ENCODE measurements around the gene ZBED1.
A peak's percentile ranks its signal among the peaks of the same experiment; 100 is the strongest.
"Not testable (repeated sequence)": the region's sequence is repeated elsewhere in the genome, so short reads cannot be mapped to it uniquely, and the experiment has no call there.

The ZBED1 gene

DNA sequence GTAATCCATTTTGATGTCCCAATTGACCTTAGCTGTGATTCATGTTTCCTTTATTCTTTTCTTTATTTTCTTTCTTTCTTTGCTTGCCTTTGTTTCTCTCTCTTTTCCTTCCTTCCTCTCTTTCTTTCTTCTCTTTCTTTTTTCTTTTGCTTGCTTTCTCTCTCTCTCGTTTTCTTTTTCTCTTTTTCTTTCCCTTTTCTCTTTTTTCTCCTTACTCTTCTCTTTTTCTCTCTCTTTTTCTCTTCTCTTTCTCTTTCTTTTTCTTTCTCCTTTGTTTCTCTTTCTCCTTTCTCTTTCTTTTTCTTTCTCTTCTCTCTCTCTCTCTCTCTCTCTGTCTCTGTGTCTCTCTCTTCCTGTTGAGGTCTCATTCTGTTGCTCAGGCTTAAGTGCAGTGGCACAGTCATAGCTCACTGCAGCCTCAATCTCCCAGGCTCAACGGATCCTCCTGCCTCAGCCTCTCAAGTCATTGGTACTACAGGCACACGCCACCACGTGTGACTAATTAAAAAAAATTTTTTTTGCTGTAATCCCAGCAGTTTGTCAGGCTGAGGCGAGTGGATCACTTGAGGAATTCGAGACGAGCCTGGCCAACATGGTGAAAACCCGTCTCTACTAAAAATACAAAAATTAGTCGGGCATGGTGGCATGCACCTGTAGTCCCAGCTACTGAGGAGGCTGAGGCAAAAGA lies 8.0 kb upstream of the ZBED1 start:
- no peak overlapping the region for H3K4me3 Mint-ChIP-seq
- H3K27ac Mint-ChIP-seq, result no peak overlapping the region
- DNase-seq (ENCODE audit: low spot score), result no peak
- no peaks in the 10 kb centered on the region for H3K36me3 Mint-ChIP-seq (ENCODE audit: low read depth)
- peaks cover 3% of the 10 kb centered on the region for H3K27me3 Mint-ChIP-seq (ENCODE audit: low read depth)
- H3K4me1 Mint-ChIP-seq (ENCODE audit: low read depth), result peaks cover 2% of the 10 kb centered on the region
- H3K9me3 Mint-ChIP-seq, result no peaks in the 10 kb centered on the region

DNA sequence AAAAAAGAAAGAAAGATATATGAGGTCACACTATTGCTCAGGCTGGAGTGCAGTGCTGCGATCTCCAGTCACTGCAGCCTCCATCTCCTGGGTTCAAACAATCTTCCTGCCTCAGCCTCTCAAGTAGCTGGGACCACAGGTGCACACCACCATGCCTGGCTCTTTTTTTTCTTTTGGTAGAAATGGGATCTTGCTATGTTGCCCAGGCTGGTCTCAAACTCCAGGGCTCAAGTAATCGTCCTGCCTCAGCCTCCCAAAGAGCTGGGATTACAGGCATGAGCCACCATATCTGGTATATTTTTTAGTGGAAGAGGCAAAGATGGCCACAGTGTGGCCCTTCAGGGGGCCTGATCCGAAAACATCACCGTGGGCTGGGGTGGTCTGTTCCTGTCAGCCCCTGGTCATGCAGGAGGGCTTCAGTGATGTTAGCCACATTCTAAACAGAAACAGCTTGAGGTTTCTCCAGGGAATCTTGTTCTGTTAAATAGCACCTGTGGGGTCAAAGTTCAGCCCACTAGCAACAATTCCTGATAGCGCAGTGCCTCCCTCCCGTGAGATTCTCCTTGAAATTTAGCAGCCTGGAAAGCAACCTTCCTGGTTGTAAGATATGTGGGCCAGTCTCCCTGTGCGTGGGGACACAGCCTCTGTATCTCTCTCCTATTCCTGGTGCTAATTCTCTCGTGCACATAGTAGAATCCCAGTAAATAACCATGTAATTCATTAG lies 7.3 kb upstream of the ZBED1 start:
- H3K36me3 Mint-ChIP-seq (ENCODE audit: low read depth), result no peaks in the 10 kb centered on the region
- DNase-seq (ENCODE audit: low spot score), result no peak
- H3K4me3 Mint-ChIP-seq, result no peak overlapping the region
- H3K27me3 Mint-ChIP-seq (ENCODE audit: low read depth), result peaks cover 3% of the 10 kb centered on the region
- H3K27ac Mint-ChIP-seq, result no peak overlapping the region
- peaks cover 2% of the 10 kb centered on the region for H3K4me1 Mint-ChIP-seq (ENCODE audit: low read depth)
- H3K9me3 Mint-ChIP-seq, result no peaks in the 10 kb centered on the region

DNA sequence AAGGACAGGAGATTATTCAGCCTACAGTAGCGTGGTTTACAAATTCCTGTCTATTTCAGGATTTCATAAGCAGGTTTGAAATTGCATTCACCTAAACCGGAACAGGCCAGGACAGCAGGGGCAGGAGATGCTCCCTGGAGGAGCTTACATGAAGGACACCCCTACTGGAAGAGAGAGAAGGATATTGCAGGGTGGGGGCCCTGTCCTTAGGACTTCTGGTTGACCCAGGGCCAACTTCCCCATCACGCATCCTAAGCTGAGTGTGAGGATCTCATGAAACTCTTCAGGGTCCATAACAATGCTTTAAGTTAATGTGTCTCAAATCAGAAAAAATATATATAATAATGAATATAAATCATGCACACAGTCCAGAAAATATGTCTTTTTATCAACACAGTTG lies 6.4 kb upstream of the ZBED1 start:
- Mint-ChIP-seq H3K27me3 (ENCODE audit: low read depth) (peaks cover 3% of the 10 kb centered on the region), H3K4me3 (no peak overlapping the region), H3K9me3 (no peaks in the 10 kb centered on the region), H3K27ac (no peak overlapping the region), H3K4me1 (ENCODE audit: low read depth) (peaks cover 2% of the 10 kb centered on the region), H3K36me3 (ENCODE audit: low read depth) (no peaks in the 10 kb centered on the region)
- DNase-seq (ENCODE audit: low spot score), result no peak

DNA sequence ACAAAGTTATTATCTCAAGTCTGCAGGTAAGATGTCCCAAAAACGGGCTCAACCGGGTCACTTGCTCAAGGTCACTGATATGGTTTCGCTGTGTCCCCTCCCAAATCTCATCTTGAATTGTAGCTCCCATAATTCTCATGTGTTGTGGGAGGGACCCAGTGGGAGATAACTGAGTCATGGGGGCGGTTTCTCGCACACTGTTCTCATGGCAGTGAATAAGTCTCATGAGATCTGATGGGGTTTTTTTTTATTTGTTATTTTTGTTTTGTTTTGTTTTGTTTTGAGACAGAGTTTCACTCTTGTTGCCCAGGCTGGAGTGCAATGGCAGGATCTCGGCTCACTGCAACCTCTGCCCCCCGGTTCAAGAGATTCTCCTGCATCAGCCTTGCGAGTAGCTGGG lies 4.6 kb upstream of the ZBED1 start:
- H3K9me3 Mint-ChIP-seq; H3K27me3 Mint-ChIP-seq (ENCODE audit: low read depth); H3K4me1 Mint-ChIP-seq (ENCODE audit: low read depth); H3K27ac Mint-ChIP-seq; H3K4me3 Mint-ChIP-seq; DNase-seq (ENCODE audit: low spot score); H3K36me3 Mint-ChIP-seq (ENCODE audit: low read depth): not testable (repeated sequence)

DNA sequence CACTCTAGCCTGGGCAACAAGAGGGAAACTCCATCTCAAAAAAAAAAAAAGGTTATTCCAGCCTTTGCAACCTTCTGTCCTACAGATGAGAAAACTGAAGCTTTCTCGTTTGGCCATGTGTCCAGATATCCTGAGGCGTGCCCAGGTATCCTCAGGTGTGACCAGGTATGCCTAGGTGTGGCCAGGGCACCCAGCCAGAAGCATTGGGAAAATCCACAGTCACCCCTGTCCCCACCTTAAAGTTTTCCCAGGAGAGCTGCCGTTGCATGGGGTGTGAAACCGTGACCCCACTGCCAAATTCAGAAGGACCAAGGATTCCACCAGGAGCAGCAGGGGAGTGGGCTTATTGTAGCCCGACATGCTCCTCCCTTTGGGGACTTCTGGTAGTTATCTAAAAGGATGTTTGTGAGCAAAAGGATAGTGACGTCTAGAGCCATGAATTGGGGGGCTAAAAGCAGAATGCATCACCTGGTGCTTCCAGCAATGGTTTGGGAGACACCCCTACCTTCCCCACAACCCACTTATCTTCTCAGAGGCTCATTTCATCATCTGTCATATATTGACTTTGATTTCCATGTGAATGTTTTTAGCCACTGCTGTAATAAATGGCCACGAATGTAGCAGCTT lies 4.0 kb upstream of the ZBED1 start:
- no peak for DNase-seq (ENCODE audit: low spot score)
- Mint-ChIP-seq H3K4me1 (ENCODE audit: low read depth) (peaks cover 2% of the 10 kb centered on the region), H3K36me3 (ENCODE audit: low read depth) (no peaks in the 10 kb centered on the region), H3K9me3 (no peaks in the 10 kb centered on the region), H3K4me3 (no peak overlapping the region), H3K27ac (no peak overlapping the region), H3K27me3 (ENCODE audit: low read depth) (peaks cover 3% of the 10 kb centered on the region)

DNA sequence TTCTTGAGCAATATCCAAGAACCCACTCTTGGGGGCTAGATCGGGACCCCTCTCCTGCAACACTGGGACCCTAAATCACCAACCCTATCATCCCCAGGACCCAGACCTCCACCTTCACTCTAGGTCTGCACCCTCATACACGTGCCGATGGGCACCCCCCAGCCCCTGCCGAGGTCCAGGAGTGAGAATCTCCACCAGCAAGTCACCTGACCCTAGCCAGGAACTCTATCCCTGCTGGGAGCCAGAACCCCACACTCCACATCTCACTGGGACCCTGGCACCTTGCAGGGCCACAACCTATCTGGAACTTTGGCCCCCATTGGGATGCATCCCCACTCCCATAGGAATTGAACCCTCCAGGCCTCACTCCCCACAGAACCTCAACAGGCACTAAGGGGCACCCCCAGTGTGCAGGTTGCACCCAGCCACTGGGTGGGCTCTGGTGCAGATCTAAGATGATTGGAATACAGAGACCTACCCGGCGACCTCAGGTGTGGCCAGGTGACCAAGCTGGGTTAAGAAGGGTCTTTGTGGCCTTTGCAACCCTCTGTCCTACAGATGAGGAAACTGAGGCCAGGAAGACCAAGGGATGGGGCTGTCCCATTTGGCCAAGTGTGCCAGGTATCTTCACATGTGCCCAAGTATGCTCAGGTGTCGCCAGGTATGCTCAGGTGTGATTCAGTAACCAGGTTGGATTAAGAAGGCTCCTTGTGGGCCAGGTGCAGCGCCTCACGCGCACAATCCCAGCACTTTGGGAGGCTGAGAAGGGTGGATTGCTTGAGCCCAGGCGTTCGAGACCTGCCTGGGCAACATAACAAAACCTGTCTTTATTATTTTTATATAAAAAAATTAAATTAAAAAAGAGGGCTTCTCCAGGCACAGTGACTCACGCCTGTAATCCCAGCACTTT lies 3.1 kb upstream of the ZBED1 start:
- Mint-ChIP-seq H3K36me3 (ENCODE audit: low read depth) (peaks cover 3% of the 10 kb centered on the region), H3K4me1 (ENCODE audit: low read depth) (peaks cover 10% of the 10 kb centered on the region), H3K9me3 (no peaks in the 10 kb centered on the region), H3K27me3 (ENCODE audit: low read depth) (peaks cover 3% of the 10 kb centered on the region), H3K27ac (no peak overlapping the region), H3K4me3 (no peak overlapping the region)
- DNase-seq (ENCODE audit: low spot score), result no peak

DNA sequence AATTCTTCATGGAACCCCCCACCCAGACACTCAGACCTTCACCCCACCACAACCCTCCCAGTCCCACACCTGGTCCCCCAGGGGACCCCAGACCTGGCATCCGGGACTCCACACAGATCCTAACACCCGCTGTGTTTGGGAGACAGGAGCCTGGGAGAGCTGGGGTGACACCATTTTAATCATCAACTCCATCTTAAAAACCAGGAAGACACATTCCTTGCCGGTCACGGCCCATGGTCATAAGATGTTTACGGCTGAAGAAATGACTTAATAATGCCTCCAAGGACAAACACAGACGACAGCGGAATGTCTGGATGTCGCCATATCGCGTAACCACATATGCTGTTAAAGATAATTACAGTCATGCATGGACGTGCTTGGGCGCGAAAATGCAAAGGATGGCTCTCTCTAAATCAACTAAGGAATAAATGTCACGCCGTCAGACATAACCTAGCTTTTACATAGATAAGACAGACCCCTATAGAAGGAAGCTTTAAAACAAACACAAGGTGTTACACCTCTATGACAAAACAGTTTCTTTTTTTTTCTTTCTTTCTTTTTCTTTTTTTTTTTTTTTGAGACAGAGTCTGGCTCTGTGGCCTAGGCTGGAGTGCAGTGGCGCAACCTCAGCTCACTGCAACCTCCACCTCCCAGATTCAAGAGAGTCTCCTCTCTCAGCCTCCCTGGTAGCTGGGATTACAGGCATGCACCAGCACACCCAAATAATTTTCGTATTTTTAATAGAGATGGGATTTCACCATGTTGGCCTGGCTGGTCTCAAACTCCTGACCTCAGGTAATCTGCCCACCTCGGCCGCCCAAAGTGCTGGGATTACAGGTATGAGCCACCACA lies 2.1 kb upstream of the ZBED1 start:
- H3K27me3 Mint-ChIP-seq (ENCODE audit: low read depth), result no peaks in the 10 kb centered on the region
- peaks cover 14% of the 10 kb centered on the region for H3K4me1 Mint-ChIP-seq (ENCODE audit: low read depth)
- H3K27ac Mint-ChIP-seq, result peak overlapping the region; percentile 26
- H3K9me3 Mint-ChIP-seq, result no peaks in the 10 kb centered on the region
- H3K36me3 Mint-ChIP-seq (ENCODE audit: low read depth), result peaks cover 6% of the 10 kb centered on the region
- DNase-seq (ENCODE audit: low spot score), result no peak
- H3K4me3 Mint-ChIP-seq, result peak overlapping the region; percentile 7

DNA sequence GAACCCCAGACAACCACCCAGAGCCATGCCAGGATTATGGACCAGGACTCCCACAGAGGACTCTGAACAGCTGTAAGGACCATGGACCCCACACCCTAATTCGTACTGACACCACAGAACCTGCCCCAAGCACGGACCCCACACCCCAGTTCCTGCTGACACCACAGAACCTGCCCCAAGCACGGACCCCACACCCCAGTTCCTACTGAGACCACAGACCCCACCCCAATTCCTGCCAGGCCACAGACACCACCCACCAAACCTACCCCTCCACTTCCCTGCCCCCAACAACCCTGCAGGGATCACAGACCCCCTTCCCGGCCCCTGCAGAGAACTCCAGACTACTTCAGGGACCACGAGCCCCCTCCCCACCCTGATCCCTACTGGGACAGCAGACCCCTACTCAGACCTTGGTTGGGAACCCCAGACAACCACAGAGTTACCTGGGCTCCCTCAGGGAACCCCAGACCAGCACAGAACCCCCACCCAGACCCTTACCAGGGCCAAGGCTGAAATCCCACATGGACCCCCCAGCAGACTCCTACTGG lies 1.4 kb upstream of the ZBED1 start:
- Mint-ChIP-seq H3K27me3 (ENCODE audit: low read depth) (no peaks in the 10 kb centered on the region), H3K4me1 (ENCODE audit: low read depth) (peaks cover 21% of the 10 kb centered on the region), H3K36me3 (ENCODE audit: low read depth) (peaks cover 11% of the 10 kb centered on the region), H3K27ac (peak overlapping the region; percentile 85), H3K4me3 (peak overlapping the region; percentile 71), H3K9me3 (no peaks in the 10 kb centered on the region)
- no peak for DNase-seq (ENCODE audit: low spot score)

DNA sequence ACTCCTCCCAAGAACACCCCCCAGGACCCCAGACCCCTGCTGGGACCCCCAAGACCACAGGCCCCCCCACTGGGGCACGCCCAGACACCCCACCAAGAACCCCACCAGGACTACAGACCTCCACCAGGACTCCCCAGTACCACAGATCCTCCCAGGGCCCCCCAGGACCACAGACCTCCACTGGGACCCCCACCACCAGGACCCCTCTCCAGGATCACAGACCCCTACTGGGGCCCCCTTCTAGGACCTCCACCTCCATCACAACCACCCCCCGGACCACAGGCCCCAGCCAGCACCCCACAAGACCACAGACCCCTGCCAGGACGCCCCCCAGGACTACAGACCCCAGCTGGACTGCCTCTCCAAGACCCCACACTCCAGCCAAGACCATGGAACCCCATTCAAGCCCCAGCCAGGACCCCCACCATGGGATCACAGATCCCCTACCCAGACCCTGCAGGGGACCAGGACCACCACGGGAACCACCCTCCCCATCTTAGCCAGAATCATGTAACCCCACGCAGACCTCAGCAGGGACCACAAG lies 855 bp upstream of the ZBED1 start:
- H3K4me3 Mint-ChIP-seq, result peak overlapping the region; percentile 71
- no peaks in the 10 kb centered on the region for H3K27me3 Mint-ChIP-seq (ENCODE audit: low read depth)
- peak overlapping the region; percentile 85 for H3K27ac Mint-ChIP-seq
- peaks cover 11% of the 10 kb centered on the region for H3K36me3 Mint-ChIP-seq (ENCODE audit: low read depth)
- H3K4me1 Mint-ChIP-seq (ENCODE audit: low read depth), result peaks cover 21% of the 10 kb centered on the region
- no peaks in the 10 kb centered on the region for H3K9me3 Mint-ChIP-seq
- no peak for DNase-seq (ENCODE audit: low spot score)

DNA sequence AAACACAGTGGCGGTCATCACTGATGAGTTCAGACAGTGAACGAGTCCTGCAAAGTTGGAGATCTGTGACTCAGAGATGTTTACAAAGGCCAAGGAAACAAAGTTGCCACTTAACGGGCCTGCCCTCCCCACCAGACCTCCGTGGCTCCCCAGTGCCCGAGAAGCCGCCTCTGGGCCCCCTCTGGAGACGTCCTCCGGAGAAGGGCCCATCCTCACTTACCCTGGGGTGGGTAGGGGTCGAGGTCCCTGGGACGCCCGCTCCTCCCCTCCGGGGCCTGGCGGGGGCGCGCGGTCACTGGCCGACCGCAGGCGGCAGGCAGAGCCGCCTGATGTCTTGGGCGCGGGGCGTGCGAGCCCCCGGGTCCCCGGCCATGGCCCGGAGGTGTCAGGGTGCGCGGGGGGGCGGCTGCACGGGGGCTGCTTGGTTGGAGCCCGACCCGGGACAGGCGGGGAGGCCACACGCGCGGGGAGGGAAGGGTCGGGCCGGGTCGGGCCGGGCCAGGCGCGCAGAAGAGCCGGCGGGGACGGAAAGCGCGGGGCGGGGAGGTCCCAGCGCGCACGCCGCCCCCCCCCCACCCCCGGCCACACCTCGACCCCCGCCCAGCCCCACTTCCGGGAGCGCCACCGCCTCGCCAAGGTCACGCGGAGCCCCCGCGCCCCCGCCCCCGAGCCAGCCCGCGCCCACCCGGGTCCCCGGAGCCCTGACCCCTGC lies 529 bp downstream of the ZBED1 start:
- Mint-ChIP-seq H3K4me1 (ENCODE audit: low read depth) (peaks cover 21% of the 10 kb centered on the region), H3K27me3 (ENCODE audit: low read depth) (no peaks in the 10 kb centered on the region), H3K27ac (peak overlapping the region; percentile 69), H3K36me3 (ENCODE audit: low read depth) (peaks cover 13% of the 10 kb centered on the region), H3K4me3 (peak overlapping the region; percentile 87), H3K9me3 (no peaks in the 10 kb centered on the region)
- peak; percentile 24 for DNase-seq (ENCODE audit: low spot score)

DNA sequence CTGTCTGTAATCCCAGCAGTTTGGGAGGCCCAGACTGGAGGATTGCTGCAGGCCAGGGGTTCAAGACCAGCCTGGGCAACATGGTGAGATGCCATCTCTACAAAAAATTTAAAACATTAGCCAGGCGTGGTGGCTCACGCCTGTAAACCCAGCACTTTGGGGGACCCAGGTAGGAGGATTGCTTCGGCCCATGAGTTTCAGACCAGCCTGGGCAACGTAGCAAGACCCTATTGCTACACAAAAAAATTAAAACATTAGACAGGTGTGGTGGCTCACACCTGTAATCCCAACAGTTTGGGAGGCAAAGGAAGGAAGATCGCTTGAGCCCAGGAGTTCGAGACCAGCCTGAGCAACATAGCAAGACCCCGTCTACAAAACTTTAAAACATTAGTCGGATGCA lies 1.3 kb downstream of the ZBED1 start:
- DNase-seq (ENCODE audit: low spot score), result no peak
- H3K9me3 Mint-ChIP-seq, result no peaks in the 10 kb centered on the region
- peak overlapping the region; percentile 88 for H3K27ac Mint-ChIP-seq

DNA sequence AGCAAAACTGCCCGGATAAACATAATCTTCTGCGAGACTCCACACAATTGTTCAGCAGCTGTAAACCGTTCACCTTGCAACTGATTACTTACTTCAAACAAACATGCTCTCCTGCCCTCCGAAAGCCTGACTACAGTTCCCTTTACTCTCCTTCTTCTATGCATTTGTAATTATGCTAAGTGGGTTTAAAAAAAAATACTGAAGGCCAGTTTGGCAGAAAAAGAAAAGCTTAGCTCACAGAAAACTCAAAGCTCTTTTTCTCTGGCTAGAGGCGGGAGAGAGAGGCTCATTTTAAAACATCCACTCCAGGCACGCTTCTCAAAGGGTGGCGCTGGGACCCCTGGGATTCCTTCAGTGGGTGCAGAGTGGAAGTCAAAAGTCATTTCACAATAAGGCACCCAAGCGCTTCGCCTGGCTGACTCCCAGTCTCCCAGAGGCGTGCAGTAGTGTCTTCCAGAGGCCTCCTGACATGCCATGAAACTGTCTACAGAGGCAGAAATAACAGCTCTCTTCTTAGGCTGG lies 1.9 kb downstream of the ZBED1 start:
- Mint-ChIP-seq H3K27ac (peak overlapping the region; percentile 88), H3K4me1 (ENCODE audit: low read depth) (peaks cover 21% of the 10 kb centered on the region), H3K9me3 (no peaks in the 10 kb centered on the region), H3K27me3 (ENCODE audit: low read depth) (no peaks in the 10 kb centered on the region), H3K4me3 (peak overlapping the region; percentile 87), H3K36me3 (ENCODE audit: low read depth) (peaks cover 13% of the 10 kb centered on the region)
- no peak for DNase-seq (ENCODE audit: low spot score)

More for the DNA sequence above, 1.3 kb downstream of the ZBED1 start:
- peak overlapping the region; percentile 87 for H3K4me3 Mint-ChIP-seq
- H3K4me1 Mint-ChIP-seq (ENCODE audit: low read depth), result peaks cover 21% of the 10 kb centered on the region
- peaks cover 13% of the 10 kb centered on the region for H3K36me3 Mint-ChIP-seq (ENCODE audit: low read depth)
- H3K27me3 Mint-ChIP-seq (ENCODE audit: low read depth), result no peaks in the 10 kb centered on the region
